Smooth muscle cell (in vitro differentiated cells): Measurements from ENCODE around the gene EIF5AL1. TPM values are rescaled to one million over a fixed set of nuclear protein-coding genes. Genes with fewer than 3 reads are reported as not detected.

Experiments used
- DNase-seq: peaks from one replicate; lab custom pipeline; 2025; ENCODE audit not compliant: unreplicated experiment; lab: John Stamatoyannopoulos, UW
- H2AFZ ChIP-seq: fragments of 200-600 bp; sonication (generic); 2 replicates; pipeline ENCODE4 v1.6.0; 2016; ENCODE audit warnings: antibody characterized with exemption, low read depth, mild to moderate bottlenecking
- H3F3A ChIP-seq: fragments of 200-600 bp; sonication (generic); 2 replicates; pipeline ENCODE4 v1.6.0; 2017; ENCODE audit warnings: antibody characterized with exemption, low read depth
- H3K27ac ChIP-seq: fragments of 200-600 bp; sonication (generic); 2 replicates; pipeline ENCODE4 v1.5.1; 2016; ENCODE audit warnings: low read depth, mild to moderate bottlenecking
- H3K27me3 ChIP-seq: fragments of 200-600 bp; sonication (generic); 2 replicates; pipeline ENCODE4 v1.6.1; 2016; ENCODE audit warnings: low read depth, mild to moderate bottlenecking
- H3K36me3 ChIP-seq: fragments of 200-600 bp; sonication (generic); 2 replicates; pipeline ENCODE4 v1.5.1; 2016; ENCODE audit warnings: low read depth
- H3K4me1 ChIP-seq: fragments of 200-600 bp; sonication (generic); 2 replicates; pipeline ENCODE4 v1.5.1; 2016; ENCODE audit warnings: low read depth
- H3K4me2 ChIP-seq: fragments of 200-600 bp; sonication (generic); 2 replicates; pipeline ENCODE4 v1.6.0; 2016; ENCODE audit warnings: mild to moderate bottlenecking
- H3K4me3 ChIP-seq: fragments of 200-600 bp; sonication (generic); 2 replicates; pipeline ENCODE4 v1.5.1; 2016; ENCODE audit warnings: mild to moderate bottlenecking
- H3K79me2 ChIP-seq: fragments of 200-600 bp; sonication (generic); 2 replicates; pipeline ENCODE4 v1.6.0; 2016; ENCODE audit warnings: low read depth, mild to moderate bottlenecking
- H3K9ac ChIP-seq: fragments of 200-600 bp; sonication (generic); 2 replicates; pipeline ENCODE4 v1.6.0; 2016; ENCODE audit warnings: low read depth
- H3K9me3 ChIP-seq: fragments of 200-600 bp; sonication (generic); replicated peaks from 2 replicates; pipeline ENCODE4 v1.5.1; 2016; ENCODE audit warnings: low read depth
- H4K20me1 ChIP-seq: fragments of 200-600 bp; sonication (generic); 2 replicates; pipeline ENCODE4 v1.6.0; 2016; ENCODE audit warnings: low read depth
- WGBS: methylation state at CpG from one replicate; pipeline ENCODE4 v1.1.7; 2016; ENCODE audit warnings: low lambda C conversion rate; 5-methylcytosine and 5-hydroxymethylcytosine counted together
- polyA plus RNA-seq: library from polyadenylated mRNA; unstranded; fragments of >200 nt; fragmentation: Nextera tagmentation; extraction: Ambion mirVana; gene quantifications from 2 replicates; pipeline ENCODE4 v1.2.1, GENCODE V29; 2016
- total RNA-seq: library from RNA; depleted of rRNA; stranded (reverse); fragments of >200 nt; gene quantifications from 2 replicates; pipeline ENCODE4 v1.2.3, GENCODE V29; 2014
- TF ChIP-seq, protein P1 (sequence below): fragments of 200-600 bp; sonication (generic); IDR thresholded peaks from 2 replicates; pipeline ENCODE4 v1.5.1; 2017; ENCODE audit warnings: borderline replicate concordance, mild to moderate bottlenecking, antibody characterized with exemption; ENCODE audit not compliant: insufficient read depth, poor library complexity, severe bottlenecking

Gene EIF5AL1
- total and polyA plus RNA-seq, 2 experiments from 2014 or later: 0.49 to 1.6 TPM

GRCh38 chr10:79472951-79473350 is 39.4 kb upstream of the EIF5AL1 start:
- WGBS: 76% methylated on average over 5 of the region's 5 CpGs
- Histone ChIP-seq H3K4me2 (no peak overlapping the region), H3K36me3 (no peaks in the 10 kb centered on the region), H3F3A (no peaks in the 10 kb centered on the region), H2AFZ (no peak overlapping the region), H3K27ac (no peak overlapping the region), H3K9me3 (no peaks in the 10 kb centered on the region), H3K79me2 (no peaks in the 10 kb centered on the region), H3K9ac (no peak overlapping the region), H3K4me1 (no peaks in the 10 kb centered on the region), H3K27me3 (no peaks in the 10 kb centered on the region), H4K20me1 (no peaks in the 10 kb centered on the region), H3K4me3 (no peak overlapping the region)
- DNase-seq: no peak
- TF ChIP-seq, protein P1, sequence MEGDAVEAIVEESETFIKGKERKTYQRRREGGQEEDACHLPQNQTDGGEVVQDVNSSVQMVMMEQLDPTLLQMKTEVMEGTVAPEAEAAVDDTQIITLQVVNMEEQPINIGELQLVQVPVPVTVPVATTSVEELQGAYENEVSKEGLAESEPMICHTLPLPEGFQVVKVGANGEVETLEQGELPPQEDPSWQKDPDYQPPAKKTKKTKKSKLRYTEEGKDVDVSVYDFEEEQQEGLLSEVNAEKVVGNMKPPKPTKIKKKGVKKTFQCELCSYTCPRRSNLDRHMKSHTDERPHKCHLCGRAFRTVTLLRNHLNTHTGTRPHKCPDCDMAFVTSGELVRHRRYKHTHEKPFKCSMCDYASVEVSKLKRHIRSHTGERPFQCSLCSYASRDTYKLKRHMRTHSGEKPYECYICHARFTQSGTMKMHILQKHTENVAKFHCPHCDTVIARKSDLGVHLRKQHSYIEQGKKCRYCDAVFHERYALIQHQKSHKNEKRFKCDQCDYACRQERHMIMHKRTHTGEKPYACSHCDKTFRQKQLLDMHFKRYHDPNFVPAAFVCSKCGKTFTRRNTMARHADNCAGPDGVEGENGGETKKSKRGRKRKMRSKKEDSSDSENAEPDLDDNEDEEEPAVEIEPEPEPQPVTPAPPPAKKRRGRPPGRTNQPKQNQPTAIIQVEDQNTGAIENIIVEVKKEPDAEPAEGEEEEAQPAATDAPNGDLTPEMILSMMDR: no peak

DNA sequence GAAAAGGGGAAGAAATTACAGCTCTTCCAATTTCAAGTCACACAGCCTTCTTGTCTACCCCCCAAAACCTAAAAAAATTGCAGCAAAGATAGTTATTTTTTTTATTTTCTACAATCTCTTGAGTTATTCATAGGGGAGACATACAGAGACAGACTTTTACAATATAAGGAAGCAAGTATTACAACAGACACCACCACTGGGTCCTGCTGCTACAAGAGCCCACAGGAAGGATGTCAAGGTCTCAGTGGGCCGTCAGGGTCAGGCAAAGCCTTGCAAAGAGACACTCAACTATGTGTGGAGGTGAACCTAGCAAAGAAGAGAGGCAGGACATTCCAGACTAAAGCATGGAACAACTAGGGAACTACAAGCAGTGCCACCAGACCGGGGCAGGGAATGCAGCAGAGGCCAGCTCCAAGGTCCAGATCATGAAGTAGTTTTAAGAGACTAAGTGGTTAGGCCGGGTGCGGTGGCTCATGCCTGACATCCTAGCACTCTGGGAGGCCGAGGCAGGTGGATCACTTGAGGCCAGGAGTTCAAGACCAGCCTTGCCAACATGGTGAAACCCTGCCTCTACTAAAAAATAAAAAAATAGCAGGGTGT is 38.7 kb upstream of the EIF5AL1 start:
- no peak overlapping the region for H3K9ac ChIP-seq
- 93% methylated on average over 5 of the region's 5 CpGs for WGBS
- no peaks in the 10 kb centered on the region for H3K4me1 ChIP-seq
- no peaks in the 10 kb centered on the region for H3K79me2 ChIP-seq
- H4K20me1 ChIP-seq: no peaks in the 10 kb centered on the region
- TF ChIP-seq, protein P1: no peak
- H3K27ac ChIP-seq: no peak overlapping the region
- H3K27me3 ChIP-seq: no peaks in the 10 kb centered on the region
- no peak overlapping the region for H3K4me3 ChIP-seq
- no peak for DNase-seq
- no peaks in the 10 kb centered on the region for H3K9me3 ChIP-seq
- H2AFZ ChIP-seq: no peak overlapping the region
- H3K36me3 ChIP-seq: no peaks in the 10 kb centered on the region
- no peak overlapping the region for H3K4me2 ChIP-seq
- H3F3A ChIP-seq: no peaks in the 10 kb centered on the region

DNA sequence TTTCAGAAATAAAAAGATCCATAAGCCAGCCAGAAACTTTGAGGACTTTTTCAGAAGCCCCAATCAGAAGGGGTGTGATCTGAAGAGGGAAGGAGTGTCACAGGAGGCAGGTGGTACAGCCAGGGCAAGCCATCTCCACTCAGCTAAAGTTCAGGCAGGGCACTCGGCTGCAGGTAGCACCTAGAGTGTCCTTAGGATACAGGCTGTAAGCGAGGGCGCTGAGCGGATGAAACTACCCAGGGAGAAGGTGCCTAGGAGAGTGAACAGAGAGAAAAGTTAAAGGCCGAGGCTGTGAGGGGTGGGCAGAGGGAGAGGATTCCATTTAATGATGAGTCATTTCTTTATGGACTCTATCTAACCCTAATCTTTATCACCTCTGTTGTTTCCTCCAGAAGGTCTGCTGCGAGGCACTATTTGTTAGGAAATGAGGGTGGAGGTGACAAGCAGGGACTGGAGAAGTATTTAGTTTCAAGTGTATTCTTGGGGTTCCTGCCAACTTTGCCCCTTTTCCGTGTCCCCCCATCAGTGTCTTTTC is 37.1 kb upstream of the EIF5AL1 start:
- TF ChIP-seq, protein P1: no peak
- no peaks in the 10 kb centered on the region for H3K79me2 ChIP-seq
- 80% methylated on average over 7 of the region's 7 CpGs for WGBS
- no peak overlapping the region for H3K27ac ChIP-seq
- no peaks in the 10 kb centered on the region for H4K20me1 ChIP-seq
- no peak overlapping the region for H2AFZ ChIP-seq
- H3K4me1 ChIP-seq: no peaks in the 10 kb centered on the region
- no peak overlapping the region for H3K9ac ChIP-seq
- H3K4me3 ChIP-seq: no peak overlapping the region
- no peaks in the 10 kb centered on the region for H3K27me3 ChIP-seq
- H3F3A ChIP-seq: no peaks in the 10 kb centered on the region
- H3K4me2 ChIP-seq: no peak overlapping the region
- no peak for DNase-seq
- no peaks in the 10 kb centered on the region for H3K9me3 ChIP-seq
- no peaks in the 10 kb centered on the region for H3K36me3 ChIP-seq

DNA sequence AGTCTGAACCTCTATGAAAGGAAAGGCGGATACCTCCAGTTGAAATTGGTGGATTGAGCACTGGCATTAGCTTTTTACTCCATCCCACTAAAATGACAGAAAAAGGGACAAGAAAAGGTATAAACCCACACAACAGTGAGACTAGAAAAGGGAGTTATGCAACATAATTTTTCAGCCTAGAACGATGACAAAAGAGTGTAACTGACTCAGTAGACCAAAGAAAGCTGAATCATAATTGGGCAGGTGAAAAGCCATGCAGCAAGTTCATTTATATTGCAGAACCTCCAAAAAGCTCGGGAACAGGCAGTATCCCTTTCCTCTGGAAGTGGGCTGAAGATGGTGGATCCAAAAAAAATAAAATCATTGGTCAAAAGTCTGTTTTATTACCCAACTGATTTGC is 36.5 kb upstream of the EIF5AL1 start:
- H3K9ac ChIP-seq: no peak overlapping the region
- no peaks in the 10 kb centered on the region for H3K4me1 ChIP-seq
- 93% methylated on average over 3 of the region's 3 CpGs for WGBS
- H3K4me2 ChIP-seq: no peak overlapping the region
- H3K4me3 ChIP-seq: no peak overlapping the region
- no peaks in the 10 kb centered on the region for H3F3A ChIP-seq
- H3K9me3 ChIP-seq: no peaks in the 10 kb centered on the region
- no peaks in the 10 kb centered on the region for H3K36me3 ChIP-seq
- H2AFZ ChIP-seq: no peak overlapping the region
- H3K79me2 ChIP-seq: no peaks in the 10 kb centered on the region
- H3K27ac ChIP-seq: no peak overlapping the region
- TF ChIP-seq, protein P1: no peak
- no peaks in the 10 kb centered on the region for H4K20me1 ChIP-seq
- no peak for DNase-seq
- no peaks in the 10 kb centered on the region for H3K27me3 ChIP-seq
